ENCODE measurements around the gene ATRX. TPM values are rescaled to one million over a fixed set of nuclear protein-coding genes. Genes with fewer than 3 reads are reported as not detected.

The ATRX gene
- total and polyA plus RNA-seq, 3 donors from 2014 or later: 4.1 to 104 (median 84.4) TPM

DNA sequence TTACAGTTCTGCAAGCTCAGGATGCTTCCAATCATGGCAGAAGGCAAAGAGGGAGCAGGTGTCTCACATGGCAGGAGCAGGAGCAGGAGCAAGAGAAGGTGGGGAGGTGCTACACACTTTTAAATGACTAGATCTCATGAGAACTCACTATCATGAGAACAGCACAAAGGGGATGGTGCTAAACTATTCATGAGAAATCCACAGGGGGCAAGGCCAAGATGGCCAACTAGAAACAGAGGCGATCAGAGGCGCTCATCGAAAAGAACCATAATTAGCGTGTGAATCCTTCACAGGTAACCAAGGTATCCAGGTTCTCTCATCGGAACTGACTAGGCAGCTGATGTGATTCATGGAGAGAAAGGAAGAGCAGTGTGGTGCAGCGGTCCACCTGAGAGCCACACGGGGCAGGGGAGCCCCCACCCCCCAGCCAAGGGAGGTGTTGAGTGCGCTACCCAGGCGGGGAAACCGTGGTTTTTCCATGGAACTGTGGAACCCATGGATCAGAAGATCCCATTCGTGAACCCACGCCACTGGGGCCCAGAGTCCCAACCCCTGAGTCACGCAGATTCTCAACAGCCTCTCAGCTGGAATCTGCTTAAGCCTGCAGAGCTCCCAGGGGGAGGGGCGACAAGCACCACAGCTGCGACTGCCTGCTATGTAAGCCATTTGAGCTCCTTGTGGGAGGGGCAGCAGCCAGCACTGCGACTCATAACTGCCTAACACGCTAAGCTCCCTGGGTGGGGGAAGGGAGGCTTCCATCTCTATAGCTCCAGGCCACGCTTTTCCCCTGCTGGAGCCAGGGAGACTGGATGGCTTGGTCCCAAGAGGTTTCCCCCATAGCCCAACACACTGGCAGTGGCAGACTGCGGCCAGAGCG, 292.1 kb downstream of the ATRX start:
- no peaks in the 10 kb centered on the region for H3K36me3 ChIP-seq (ENCODE audit: low read depth, missing control alignments)
- 58 to 79% methylated on average over 9 to 14 of the region's 20 CpGs for WGBS, 2 donors
- no peak for DNase-seq
- intact Hi-C loops (cut with DNase I; ENCODE audit: low total_unique reads): no loop called here
- H3K9me3 ChIP-seq: no peaks in the 10 kb centered on the region
- H3K27me3 ChIP-seq: no peaks in the 10 kb centered on the region
- TF ChIP-seq POLR2A (IDR thresholded peaks at IDR 0.05): no peak
- TF ChIP-seq, protein P1, sequence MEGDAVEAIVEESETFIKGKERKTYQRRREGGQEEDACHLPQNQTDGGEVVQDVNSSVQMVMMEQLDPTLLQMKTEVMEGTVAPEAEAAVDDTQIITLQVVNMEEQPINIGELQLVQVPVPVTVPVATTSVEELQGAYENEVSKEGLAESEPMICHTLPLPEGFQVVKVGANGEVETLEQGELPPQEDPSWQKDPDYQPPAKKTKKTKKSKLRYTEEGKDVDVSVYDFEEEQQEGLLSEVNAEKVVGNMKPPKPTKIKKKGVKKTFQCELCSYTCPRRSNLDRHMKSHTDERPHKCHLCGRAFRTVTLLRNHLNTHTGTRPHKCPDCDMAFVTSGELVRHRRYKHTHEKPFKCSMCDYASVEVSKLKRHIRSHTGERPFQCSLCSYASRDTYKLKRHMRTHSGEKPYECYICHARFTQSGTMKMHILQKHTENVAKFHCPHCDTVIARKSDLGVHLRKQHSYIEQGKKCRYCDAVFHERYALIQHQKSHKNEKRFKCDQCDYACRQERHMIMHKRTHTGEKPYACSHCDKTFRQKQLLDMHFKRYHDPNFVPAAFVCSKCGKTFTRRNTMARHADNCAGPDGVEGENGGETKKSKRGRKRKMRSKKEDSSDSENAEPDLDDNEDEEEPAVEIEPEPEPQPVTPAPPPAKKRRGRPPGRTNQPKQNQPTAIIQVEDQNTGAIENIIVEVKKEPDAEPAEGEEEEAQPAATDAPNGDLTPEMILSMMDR (IDR thresholded peaks at IDR 0.05): no peak
- H3K4me1 ChIP-seq: no peaks in the 10 kb centered on the region
- no peak overlapping the region for H3K27ac ChIP-seq
- H3K4me3 ChIP-seq: no peak overlapping the region

DNA sequence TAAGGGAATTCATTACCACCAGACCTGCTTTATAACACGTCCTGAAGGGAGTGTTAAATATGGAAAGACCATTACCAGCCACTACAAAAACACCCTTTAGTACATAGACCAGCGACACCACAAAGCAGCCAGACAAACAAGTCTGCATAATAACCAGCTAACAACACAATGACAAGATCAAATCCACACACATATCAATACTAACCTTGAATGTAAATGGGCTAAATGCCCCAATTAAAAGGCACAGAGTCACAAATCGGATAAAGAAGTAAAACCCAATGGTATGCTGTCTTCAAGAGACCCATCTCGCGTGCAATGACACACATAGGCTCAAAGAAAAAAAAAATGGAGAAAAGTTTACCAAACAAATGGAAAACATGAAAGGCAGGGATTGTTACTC, 302.0 kb downstream of the ATRX start:
- H3K4me3 ChIP-seq: no peak overlapping the region
- no peaks in the 10 kb centered on the region for H3K4me1 ChIP-seq
- intact Hi-C loops (cut with DNase I; ENCODE audit: low total_unique reads): no loop called here
- 85 to 86% methylated on average over 4 to 5 of the region's 5 CpGs for WGBS, 2 donors
- TF ChIP-seq POLR2A (IDR thresholded peaks at IDR 0.05): no peak
- TF ChIP-seq, protein P1 (IDR thresholded peaks at IDR 0.05): no peak
- H3K27ac ChIP-seq: no peak overlapping the region
- no peaks in the 10 kb centered on the region for H3K9me3 ChIP-seq
- no peaks in the 10 kb centered on the region for H3K27me3 ChIP-seq
- no peak for DNase-seq
- no peaks in the 10 kb centered on the region for H3K36me3 ChIP-seq (ENCODE audit: low read depth, missing control alignments)

DNA sequence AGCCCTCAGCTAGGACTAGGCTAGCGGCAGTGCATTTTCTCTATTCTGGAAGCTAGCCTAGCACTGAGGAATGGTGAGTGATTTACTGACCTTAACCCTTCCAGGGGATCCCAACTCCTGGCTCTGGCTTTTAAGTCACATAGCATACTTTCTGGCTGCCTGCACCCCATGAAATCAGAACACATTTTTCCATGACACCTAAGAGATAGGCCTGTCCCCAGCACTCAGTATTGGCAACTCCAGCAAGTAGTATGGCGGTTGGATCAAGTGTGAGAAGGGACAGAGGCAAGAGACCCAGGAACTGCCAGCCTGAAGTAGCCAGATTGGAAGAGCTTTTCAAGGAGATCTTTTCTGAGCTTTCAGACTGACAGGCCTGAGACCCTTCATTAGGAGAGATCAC, 330.6 kb downstream of the ATRX start:
- Histone ChIP-seq H3K27ac (no peak overlapping the region), H3K9me3 (no peaks in the 10 kb centered on the region), H3K4me3 (no peak overlapping the region), H3K27me3 (no peaks in the 10 kb centered on the region), H3K4me1 (no peaks in the 10 kb centered on the region), H3K36me3 (ENCODE audit: low read depth, missing control alignments) (no peaks in the 10 kb centered on the region)
- WGBS, 2 donors: 76 to 93% methylated on average over 2 of the region's 2 CpGs
- intact Hi-C loops (cut with DNase I; ENCODE audit: low total_unique reads): no loop called here
- TF ChIP-seq, protein P1 (IDR thresholded peaks at IDR 0.05): no peak
- no peak for TF ChIP-seq POLR2A (IDR thresholded peaks at IDR 0.05)
- no peak for DNase-seq

Small RNA genes lying within 50 kb of the gene (small RNA-seq; reads per million reads assigned to genes)
- 0 reads per million in 2 donors for gene FABP5P15

Other genes starting within 250 kb of the ATRX start
- gene MAGT1, start 109.2 kb upstream of the ATRX start, total RNA-seq: 10 to 100 TPM; 29.1 to 31.2 TPM
- gene MAGT1, start 109.2 kb upstream of the ATRX start, polyA plus RNA-seq (ENCODE audit: insufficient read depth, low read depth, low replicate concordance): 25.0 TPM
- 100 to 1,000 TPM; 124 to 131 TPM for gene COX7B, start 113.3 kb upstream of the ATRX start, total RNA-seq
- 142 TPM for gene COX7B, start 113.3 kb upstream of the ATRX start, polyA plus RNA-seq (ENCODE audit: insufficient read depth, low read depth, low replicate concordance)
- gene ATP7A, start 124.5 kb upstream of the ATRX start, total RNA-seq: 1 to 10 TPM; 8.1 to 8.9 TPM
- gene ATP7A, start 124.5 kb upstream of the ATRX start, polyA plus RNA-seq (ENCODE audit: insufficient read depth, low read depth, low replicate concordance): 2.9 TPM
- under 1 TPM in 1 of 2 donors, not detected in 1; 0.87 TPM for gene PGAM4, start 183.4 kb upstream of the ATRX start, total RNA-seq
- not detected for gene PGAM4, start 183.4 kb upstream of the ATRX start, polyA plus RNA-seq (ENCODE audit: insufficient read depth, low read depth, low replicate concordance)

All from testis (tissue), 3 donors.